Ishikawa (cell line): Measurements from ENCODE around the gene GBGT1.

Source experiments
- CEBPB ChIP-seq: IDR thresholded peaks from 2 replicates; pipeline ENCODE4 v1.6.1; 2012
- CREB1 ChIP-seq: IDR thresholded peaks from 2 replicates; pipeline ENCODE4 v1.6.1; 2012; ENCODE audit warnings: low read depth
- EGR1 ChIP-seq: IDR thresholded peaks from 2 replicates; pipeline ENCODE4 v1.6.1; 2012
- EP300 ChIP-seq: IDR thresholded peaks from 2 replicates; pipeline ENCODE4 v1.6.1; 2012; ENCODE audit warnings: borderline replicate concordance
- FOXM1 ChIP-seq: IDR thresholded peaks from 2 replicates; pipeline ENCODE4 v1.6.1; 2012; ENCODE audit warnings: low read depth, borderline replicate concordance
- NFIC ChIP-seq: IDR thresholded peaks from 2 replicates; pipeline ENCODE4 v1.6.1; 2012
- RAD21 ChIP-seq: IDR thresholded peaks from 2 replicates; pipeline ENCODE4 v1.6.1; 2012; ENCODE audit warnings: low read depth
- REST ChIP-seq: IDR thresholded peaks from 2 replicates; pipeline ENCODE4 v1.6.1; 2012; ENCODE audit warnings: low read depth, mild to moderate bottlenecking
- TAF1 ChIP-seq: IDR thresholded peaks from 2 replicates; pipeline ENCODE4 v1.6.1; 2012; ENCODE audit warnings: low read depth, mild to moderate bottlenecking
- TCF12 ChIP-seq: IDR thresholded peaks from 2 replicates; pipeline ENCODE4 v1.6.1; 2012; ENCODE audit warnings: low read depth
- TEAD4 ChIP-seq: IDR thresholded peaks from 2 replicates; pipeline ENCODE4 v1.6.1; 2012
- YY1 ChIP-seq: IDR thresholded peaks from 2 replicates; pipeline ENCODE4 v1.6.1; 2012; ENCODE audit warnings: low read depth
- ZBTB7A ChIP-seq: IDR thresholded peaks from 2 replicates; pipeline ENCODE4 v1.6.1; 2012; ENCODE audit warnings: low read depth
- TF ChIP-seq, protein P1 (sequence below): IDR thresholded peaks from 2 replicates; pipeline ENCODE4 v1.6.1; 2012
- TF ChIP-seq, protein P2 (sequence below): IDR thresholded peaks from 2 replicates; pipeline ENCODE4 v1.6.1; 2012

GBGT1 gene

GRCh38 chr9:133105461-133105770 is 58.3 kb downstream of the GBGT1 start:
- TF ChIP-seq REST (no peak), TCF12 (no peak)

- TF ChIP-seq TEAD4, result no peak
- TF ChIP-seq FOXM1, result no peak
- no peak for TF ChIP-seq EGR1
- TF ChIP-seq TCF12, result no peak
- TF ChIP-seq YY1, result no peak
- no peak for TF ChIP-seq NFIC
- TF ChIP-seq, protein P1, sequence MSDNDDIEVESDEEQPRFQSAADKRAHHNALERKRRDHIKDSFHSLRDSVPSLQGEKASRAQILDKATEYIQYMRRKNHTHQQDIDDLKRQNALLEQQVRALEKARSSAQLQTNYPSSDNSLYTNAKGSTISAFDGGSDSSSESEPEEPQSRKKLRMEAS, result no peak
- no peak for TF ChIP-seq REST
- no peak for TF ChIP-seq EP300
- no peak for TF ChIP-seq RAD21
- TF ChIP-seq ZBTB7A, result no peak
- TF ChIP-seq, protein P2, sequence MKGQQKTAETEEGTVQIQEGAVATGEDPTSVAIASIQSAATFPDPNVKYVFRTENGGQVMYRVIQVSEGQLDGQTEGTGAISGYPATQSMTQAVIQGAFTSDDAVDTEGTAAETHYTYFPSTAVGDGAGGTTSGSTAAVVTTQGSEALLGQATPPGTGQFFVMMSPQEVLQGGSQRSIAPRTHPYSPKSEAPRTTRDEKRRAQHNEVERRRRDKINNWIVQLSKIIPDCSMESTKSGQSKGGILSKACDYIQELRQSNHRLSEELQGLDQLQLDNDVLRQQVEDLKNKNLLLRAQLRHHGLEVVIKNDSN, result no peak
- TF ChIP-seq CEBPB, result no peak
- no peak for TF ChIP-seq CREB1
- TF ChIP-seq TAF1, result no peak
These were observed 58.8 kb downstream of the GBGT1 start for GRCh38 chr9:133104718-133105460.

GRCh38 chr9:133103987-133104505 is 59.7 kb downstream of the GBGT1 start:
- TF ChIP-seq ZBTB7A, result no peak
- TF ChIP-seq, protein P1, result no peak
- TF ChIP-seq, protein P2, result no peak
- TF ChIP-seq CEBPB, result no peak
- no peak for TF ChIP-seq RAD21
- no peak for TF ChIP-seq TEAD4
- no peak for TF ChIP-seq YY1
- no peak for TF ChIP-seq FOXM1
- TF ChIP-seq TAF1, result no peak
- no peak for TF ChIP-seq TCF12
- no peak for TF ChIP-seq REST
- no peak for TF ChIP-seq NFIC
- TF ChIP-seq CREB1, result no peak
- no peak for TF ChIP-seq EGR1
- no peak for TF ChIP-seq EP300

DNA sequence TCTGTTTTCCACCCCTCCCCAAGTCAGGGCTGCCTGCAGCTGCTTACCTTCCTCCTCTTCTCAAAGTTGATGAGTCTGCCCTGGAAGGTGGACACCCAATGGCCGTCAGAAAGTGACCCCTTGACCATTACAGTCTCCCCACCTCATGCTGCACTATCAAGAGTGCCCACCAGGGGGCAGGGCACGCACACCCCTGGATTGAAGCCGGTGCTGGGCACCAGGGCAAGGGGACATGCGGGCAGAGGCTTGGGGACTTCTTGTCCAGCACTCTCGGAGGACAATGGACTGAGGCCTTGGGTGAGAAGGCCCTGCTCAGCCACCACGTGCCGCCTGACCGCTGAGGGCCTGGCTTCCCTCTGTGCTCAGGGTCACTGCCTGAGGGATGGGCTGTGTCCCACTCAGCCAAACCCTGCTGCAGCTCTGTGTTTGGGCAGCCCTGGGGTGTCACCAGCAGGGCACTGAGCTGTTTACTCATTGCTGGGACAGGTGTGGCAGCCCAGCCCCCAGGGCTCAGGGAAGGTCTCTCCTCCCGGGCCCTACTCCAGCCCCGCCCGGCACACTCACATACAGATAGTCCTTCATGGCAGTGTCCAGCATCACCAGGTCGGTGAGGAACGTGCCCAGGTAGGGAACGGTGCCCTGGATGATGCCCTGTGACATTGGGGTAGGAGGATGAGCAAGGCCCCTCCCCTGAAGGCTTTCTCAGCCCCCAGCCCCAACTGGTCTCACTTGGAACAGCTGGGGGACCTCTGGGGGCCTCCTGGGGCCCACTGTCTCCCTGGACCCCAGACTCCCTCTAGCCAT is 60.3 kb downstream of the GBGT1 start:
- TF ChIP-seq RAD21 (peak; percentile 87), TEAD4 (no peak)
